HCT116 (cell line): ENCODE measurements around the gene KTN1. TPM values are rescaled to one million over a fixed set of nuclear protein-coding genes. Genes with fewer than 3 reads are reported as not detected.

Experiments
- ATAC-seq: fragments of 200-7000 bp; cut with Tn5 transposase; 2 replicates; pipeline ENCODE4 v1.9.1; 2020; ENCODE audit warnings: mild to moderate bottlenecking, moderate library complexity
- BruUV-seq: library from RNA; stranded (reverse); fragments of 400-500 nt; replicated peaks from 2 replicates; lab custom pipeline; 2021; lab: Mats Ljungman, UMichigan
- CTCF ChIA-PET: fragments of 300-600 bp; sonication (Branson Sonifier 250); formaldehyde crosslinking; loops from one replicate; lab custom pipeline; 2021; ENCODE audit warnings: antibody characterized with exemption; lab: Charles Lee
- POLR2A ChIA-PET: fragments of 300-600, 350-600 bp; sonication (Branson Sonifier 250); formaldehyde crosslinking; loops from one replicate; lab custom pipeline; 2021; ENCODE audit warnings: antibody characterized with exemption; lab: Charles Lee
- RAD21 ChIA-PET, 2 experiments: fragments of 300-600 bp; sonication (Branson Sonifier 250); formaldehyde crosslinking; loops; one replicate each; lab custom pipeline; 2023; ENCODE audit warnings: low total read pairs in 2 of 2; ENCODE audit not compliant: uncharacterized antibody in 2 of 2, unreplicated experiment in 2 of 2, low non-redundant PET in 1 of 2; lab: Charles Lee
- DNase-seq: peaks from one replicate; pipeline ENCODE4 v3.0.0-alpha.2; 2010; ENCODE audit warnings: low read depth, low spot score
- H2AFZ ChIP-seq: fragments of 200-600 bp; shearing (Covaris generic), sonication (generic); 2 replicates; pipeline ENCODE4 v1.6.1; 2017; ENCODE audit warnings: low read depth, mixed run types, mixed read lengths, antibody characterized with exemption, low read length; ENCODE audit not compliant: poor library complexity, severe bottlenecking
- H3K27ac ChIP-seq: 2 replicates; pipeline ENCODE4 v1.5.1; 2012; ENCODE audit warnings: low read depth, low read length
- H3K27me3 ChIP-seq: fragments of 200-600 bp; sonication (generic); 2 replicates; pipeline ENCODE4 v1.6.1; 2016; ENCODE audit warnings: mixed run types, low read length, mixed read lengths; ENCODE audit not compliant: insufficient read depth
- H3K36me3 ChIP-seq, 2 experiments: fragments of 200-500 bp in 1 of 2; fragments of 200-600 bp in 1 of 2; sonication (Bioruptor generic) in 1 of 2; sonication (generic) in 1 of 2; 2 replicates each; pipeline versions ENCODE4 v1.5.1 to v1.6.1; 2014 to 2016; ENCODE audit warnings: low read length in 2 of 2, inconsistent platforms in 1 of 2, mixed read lengths in 1 of 2, mixed run types in 1 of 2; ENCODE audit not compliant: insufficient read depth in 2 of 2, control insufficient read depth in 1 of 2
- H3K4me1 ChIP-seq, 2 experiments: fragments of 200-600 bp in 1 of 2; sonication (generic) in 1 of 2; 2 replicates each; pipeline versions ENCODE4 v1.5.1 to v1.6.1; 2012 to 2017; ENCODE audit warnings: low read length in 2 of 2, inconsistent platforms in 1 of 2, mild to moderate bottlenecking in 1 of 2, mixed read lengths in 1 of 2, mixed run types in 1 of 2, moderate library complexity in 1 of 2; ENCODE audit not compliant: insufficient read depth in 2 of 2, control insufficient read depth in 1 of 2
- H3K4me2 ChIP-seq: fragments of 200-600 bp; sonication (generic); 2 replicates; pipeline ENCODE4 v1.6.1; 2017; ENCODE audit warnings: mixed run types, low read length, mixed read lengths
- H3K4me3 ChIP-seq, 2 experiments: fragments of 200-600 bp in 1 of 2; sonication (generic) in 1 of 2; replicated peaks in 1 of 2; 2 replicates each; pipeline ENCODE4 v1.5.1; 2011 to 2016; ENCODE audit warnings: low read length in 2 of 2, control low read depth in 1 of 2, low read depth in 1 of 2, mild to moderate bottlenecking in 1 of 2, mixed read lengths in 1 of 2, mixed run types in 1 of 2
- H3K79me2 ChIP-seq: fragments of 200-600 bp; sonication (generic); 2 replicates; pipeline ENCODE4 v1.6.1; 2017; ENCODE audit warnings: mild to moderate bottlenecking, mixed run types, low read length, moderate library complexity, mixed read lengths; ENCODE audit not compliant: insufficient read depth
- H3K9ac ChIP-seq: fragments of 200-600 bp; sonication (generic); 2 replicates; pipeline ENCODE4 v1.6.1; 2016; ENCODE audit warnings: low read length, mixed read lengths
- H3K9me2 ChIP-seq: fragments of 200-600 bp; sonication (generic), shearing (Covaris generic); 2 replicates; pipeline ENCODE4 v1.6.1; 2017; ENCODE audit warnings: mixed run types, mild to moderate bottlenecking, moderate library complexity; ENCODE audit not compliant: insufficient read depth
- H3K9me3 ChIP-seq, 2 experiments: fragments of 200-500 bp in 1 of 2; fragments of 200-600 bp in 1 of 2; sonication (Bioruptor generic) in 1 of 2; sonication (generic) in 1 of 2; 2 replicates each; pipeline ENCODE4 v1.6.1; 2014 to 2017; ENCODE audit warnings: low read length in 2 of 2, mixed read lengths in 2 of 2, inconsistent platforms in 1 of 2, low read depth in 1 of 2, mild to moderate bottlenecking in 1 of 2, mixed run types in 1 of 2, moderate library complexity in 1 of 2; ENCODE audit not compliant: control insufficient read depth in 1 of 2, insufficient read depth in 1 of 2
- H4K20me1 ChIP-seq: fragments of 200-600 bp; sonication (generic), shearing (Covaris generic); 2 replicates; pipeline ENCODE4 v1.6.1; 2017; ENCODE audit warnings: mixed run types, mild to moderate bottlenecking, moderate library complexity; ENCODE audit not compliant: insufficient read depth
- CBX3 ChIP-seq: IDR thresholded peaks from 2 replicates; pipeline ENCODE4 v1.6.1; 2012; ENCODE audit warnings: low read depth
- CEBPB ChIP-seq: IDR thresholded peaks from 2 replicates; pipeline ENCODE4 v1.6.1; 2012; ENCODE audit warnings: low read depth
- EZH2phosphoT487 ChIP-seq: fragments of 200-600 bp; IDR thresholded peaks from 2 replicates; pipeline ENCODE4 v1.6.1; 2018; ENCODE audit warnings: antibody characterized with exemption, borderline replicate concordance
- JUND ChIP-seq: IDR thresholded peaks from 2 replicates; pipeline ENCODE4 v1.6.1; 2012
- MAX ChIP-seq: IDR thresholded peaks from 2 replicates; pipeline ENCODE4 v1.6.1; 2012
- POLR2AphosphoS5 ChIP-seq: IDR thresholded peaks from 2 replicates; pipeline ENCODE4 v1.6.1; 2011; ENCODE audit warnings: mild to moderate bottlenecking, low read depth, low read length, moderate library complexity
- RAD21 ChIP-seq: IDR thresholded peaks from 2 replicates; pipeline ENCODE4 v1.6.1; 2012; ENCODE audit warnings: low read depth, mild to moderate bottlenecking
- REST ChIP-seq: IDR thresholded peaks from 2 replicates; pipeline ENCODE4 v1.6.1; 2012; ENCODE audit warnings: low read depth
- TCF7L2 ChIP-seq: IDR thresholded peaks from 2 replicates; pipeline ENCODE4 v1.7.0; 2011; ENCODE audit warnings: borderline replicate concordance, inconsistent platforms; ENCODE audit not compliant: insufficient read depth, insufficient read length; ENCODE audit errors: extremely low read depth
- YY1 ChIP-seq: IDR thresholded peaks from 2 replicates; pipeline ENCODE4 v1.6.1; 2011; ENCODE audit warnings: low read length, low read depth, moderate library complexity, mild to moderate bottlenecking; ENCODE audit not compliant: insufficient replicate concordance; ENCODE audit errors: extremely low read depth
- ZFX ChIP-seq: fragments of 450-650 bp; IDR thresholded peaks from 2 replicates; pipeline ENCODE4 v1.6.1; 2017
- intact Hi-C: fragments of 100-400 bp; cut with micrococcal nuclease; formaldehyde crosslinking; loops from 2 replicates; pipeline ENCODE4 v1.10.0; 2022
- total RNA-seq: library from RNA; stranded (reverse); gene quantifications from one replicate; pipeline ENCODE4 v1.2.1, GENCODE V29; 2021; ENCODE audit not compliant: unreplicated experiment
- TF ChIP-seq, protein P1 (sequence below): IDR thresholded peaks from 2 replicates; pipeline ENCODE4 v1.6.1; 2011; ENCODE audit warnings: mild to moderate bottlenecking, low read length, moderate library complexity; ENCODE audit not compliant: insufficient replicate concordance; ENCODE audit errors: extremely low read depth
- TF ChIP-seq, protein P2 (sequence below), 3 experiments: fragments of 200-600 bp in 1 of 3; sonication (generic) in 1 of 3; IDR thresholded peaks in 2 of 3; conservative IDR thresholded peaks in 1 of 3; 2 replicates each; pipeline ENCODE4 v1.5.1; 2012 to 2017; ENCODE audit warnings: low read depth in 2 of 3, low read length in 2 of 3, antibody characterized with exemption in 1 of 3, borderline replicate concordance in 1 of 3, control low read depth in 1 of 3, mild to moderate bottlenecking in 1 of 3, mixed read lengths in 1 of 3, mixed run types in 1 of 3, moderate library complexity in 1 of 3; ENCODE audit not compliant: insufficient read depth in 1 of 3

The KTN1 gene
- total RNA-seq, 1 experiment from 2014 or later: 105 TPM

- peaks cover 37 to 55% of the 10 kb centered on the region in 2 experiments for H3K36me3 ChIP-seq
- TF ChIP-seq ZFX: no peak
- TF ChIP-seq, protein P1, sequence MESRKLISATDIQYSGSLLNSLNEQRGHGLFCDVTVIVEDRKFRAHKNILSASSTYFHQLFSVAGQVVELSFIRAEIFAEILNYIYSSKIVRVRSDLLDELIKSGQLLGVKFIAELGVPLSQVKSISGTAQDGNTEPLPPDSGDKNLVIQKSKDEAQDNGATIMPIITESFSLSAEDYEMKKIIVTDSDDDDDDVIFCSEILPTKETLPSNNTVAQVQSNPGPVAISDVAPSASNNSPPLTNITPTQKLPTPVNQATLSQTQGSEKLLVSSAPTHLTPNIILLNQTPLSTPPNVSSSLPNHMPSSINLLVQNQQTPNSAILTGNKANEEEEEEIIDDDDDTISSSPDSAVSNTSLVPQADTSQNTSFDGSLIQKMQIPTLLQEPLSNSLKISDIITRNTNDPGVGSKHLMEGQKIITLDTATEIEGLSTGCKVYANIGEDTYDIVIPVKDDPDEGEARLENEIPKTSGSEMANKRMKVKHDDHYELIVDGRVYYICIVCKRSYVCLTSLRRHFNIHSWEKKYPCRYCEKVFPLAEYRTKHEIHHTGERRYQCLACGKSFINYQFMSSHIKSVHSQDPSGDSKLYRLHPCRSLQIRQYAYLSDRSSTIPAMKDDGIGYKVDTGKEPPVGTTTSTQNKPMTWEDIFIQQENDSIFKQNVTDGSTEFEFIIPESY: no peak
- no peak for TF ChIP-seq JUND
- no peak for TF ChIP-seq CBX3
- TF ChIP-seq POLR2AphosphoS5: no peak
- no peak for TF ChIP-seq MAX
- TF ChIP-seq, protein P2, sequence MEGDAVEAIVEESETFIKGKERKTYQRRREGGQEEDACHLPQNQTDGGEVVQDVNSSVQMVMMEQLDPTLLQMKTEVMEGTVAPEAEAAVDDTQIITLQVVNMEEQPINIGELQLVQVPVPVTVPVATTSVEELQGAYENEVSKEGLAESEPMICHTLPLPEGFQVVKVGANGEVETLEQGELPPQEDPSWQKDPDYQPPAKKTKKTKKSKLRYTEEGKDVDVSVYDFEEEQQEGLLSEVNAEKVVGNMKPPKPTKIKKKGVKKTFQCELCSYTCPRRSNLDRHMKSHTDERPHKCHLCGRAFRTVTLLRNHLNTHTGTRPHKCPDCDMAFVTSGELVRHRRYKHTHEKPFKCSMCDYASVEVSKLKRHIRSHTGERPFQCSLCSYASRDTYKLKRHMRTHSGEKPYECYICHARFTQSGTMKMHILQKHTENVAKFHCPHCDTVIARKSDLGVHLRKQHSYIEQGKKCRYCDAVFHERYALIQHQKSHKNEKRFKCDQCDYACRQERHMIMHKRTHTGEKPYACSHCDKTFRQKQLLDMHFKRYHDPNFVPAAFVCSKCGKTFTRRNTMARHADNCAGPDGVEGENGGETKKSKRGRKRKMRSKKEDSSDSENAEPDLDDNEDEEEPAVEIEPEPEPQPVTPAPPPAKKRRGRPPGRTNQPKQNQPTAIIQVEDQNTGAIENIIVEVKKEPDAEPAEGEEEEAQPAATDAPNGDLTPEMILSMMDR (IDR thresholded peaks at IDR 0.05 in 2 of 3, conservative IDR thresholded peaks at IDR 0.05 in 1 of 3; ENCODE audit: borderline replicate concordance in 1 of 3, insufficient read depth in 1 of 3, low read depth in 2 of 3, low read length in 2 of 3): no peak
- TF ChIP-seq EZH2phosphoT487: no peak
- no peak for TF ChIP-seq CEBPB
- TF ChIP-seq RAD21: no peak
- TF ChIP-seq REST: no peak
- TF ChIP-seq YY1: no peak
- TF ChIP-seq TCF7L2: no peak
- DNase-seq (no peak), ATAC-seq (no peak)
- H3K4me2 ChIP-seq: no peak overlapping the region
- no peaks in the 10 kb centered on the region for H3K9me3 ChIP-seq
- POLR2A ChIA-PET: no interaction called here
- H3K4me3 ChIP-seq: no peak overlapping the region
- H3K4me1 ChIP-seq: no peaks in the 10 kb centered on the region
- no peak overlapping the region for H3K27ac ChIP-seq
- no peak overlapping the region for H3K9ac ChIP-seq
- RAD21 ChIA-PET: no interaction called here
- H2AFZ ChIP-seq: no peak overlapping the region
- H3K27me3 ChIP-seq: no peaks in the 10 kb centered on the region
- no peaks in the 10 kb centered on the region for H4K20me1 ChIP-seq
- H3K79me2 ChIP-seq: peaks cover 3% of the 10 kb centered on the region; the same call in 1 of the 2 replicates
- CTCF ChIA-PET: no interaction called here
- TSS peak; percentile 3 for BruUV-seq
- no peaks in the 10 kb centered on the region for H3K9me2 ChIP-seq
- intact Hi-C loops: no loop called here
Measured at GRCh38 chr14:55645145-55645544, 65.1 kb downstream of the KTN1 start.
